GM12878 (cell line): ENCODE measurements around the gene GPR107. TPM values are rescaled to one million over a fixed set of nuclear protein-coding genes. Genes with fewer than 3 reads are reported as not detected.

Experiments
- ASH2L ChIP-seq: fragments of 300-600, 200-600 bp; sonication (generic); IDR thresholded peaks from 2 replicates; pipeline ENCODE4 v1.6.1; 2017; ENCODE audit warnings: low read depth, mild to moderate bottlenecking, borderline replicate concordance
- BRCA1 ChIP-seq: IDR thresholded peaks from 2 replicates; pipeline ENCODE4 v1.6.1; 2011; ENCODE audit warnings: low read depth, low read length, improper control_type of control experiment
- CHD1 ChIP-seq: IDR thresholded peaks from 2 replicates; pipeline ENCODE4 v1.6.1; 2012; ENCODE audit warnings: low read depth, low read length, improper control_type of control experiment
- EGR1 ChIP-seq, 2 experiments: IDR thresholded peaks; 1 replicate in 1 of 2; 2 replicates in 1 of 2; pipeline ENCODE4 v1.6.1; 2011 to 2012; ENCODE audit warnings: low read depth in 2 of 2, low read length in 2 of 2, borderline replicate concordance in 1 of 2, mild to moderate bottlenecking in 1 of 2, moderate library complexity in 1 of 2
- MTA3 ChIP-seq: IDR thresholded peaks from 2 replicates; pipeline ENCODE4 v1.6.1; 2012; ENCODE audit warnings: low read length, inconsistent platforms, borderline replicate concordance
- PAX5 ChIP-seq: IDR thresholded peaks from 2 replicates; pipeline ENCODE4 v1.6.1; 2011; ENCODE audit warnings: low read depth, low read length, borderline replicate concordance
- SMARCA5 ChIP-seq: fragments of 450-650 bp; IDR thresholded peaks from 2 replicates; pipeline ENCODE4 v1.6.1; 2017; ENCODE audit warnings: mild to moderate bottlenecking
- ZNF274 ChIP-seq: IDR thresholded peaks from one replicate; pipeline ENCODE4 v1.8.0; 2011; ENCODE audit not compliant: insufficient read length, insufficient read depth
- polyA plus RNA-seq, 11 experiments: library from polyadenylated mRNA; depleted of rRNA in 4 of 11; unstranded in 6 of 11; stranded (reverse) in 5 of 11; fragments of >200 nt; fragmentation: Nextera tagmentation in 4 of 11; fragmentation: Illumina TruSeq in 1 of 11; extraction: Ambion mirVana in 4 of 11; extraction: Trizol in 1 of 11; gene quantifications; 1 replicate in 1 of 11; 2 replicates in 10 of 11; pipeline versions ENCODE4 v1.2.1 to v1.2.3, GENCODE V29; 2011 to 2016; ENCODE audit warnings: inconsistent platforms in 2 of 11, missing spikeins in 2 of 11, low read depth in 1 of 11
- total RNA-seq, 4 experiments: library from RNA; depleted of rRNA in 3 of 4; stranded (reverse); fragments of >200 nt in 3 of 4; fragmentation: Illumina TruSeq in 1 of 4; extraction: Trizol in 1 of 4; gene quantifications; 2 replicates each; pipeline versions ENCODE4 v1.2.1 to v1.2.3, GENCODE V29; 2013 to 2021
- TF ChIP-seq, protein P1 (sequence below): IDR thresholded peaks from 2 replicates; pipeline ENCODE4 v1.6.1; 2011; ENCODE audit warnings: borderline replicate concordance, low read depth, mild to moderate bottlenecking, moderate library complexity, low read length; ENCODE audit not compliant: insufficient read depth, poor library complexity, severe bottlenecking
- TF ChIP-seq, protein P2 (sequence below): fragments of 450-650 bp; IDR thresholded peaks from 2 replicates; pipeline ENCODE4 v1.6.1; 2014; ENCODE audit warnings: mild to moderate bottlenecking
- TF ChIP-seq, protein P3 (sequence below): IDR thresholded peaks from 2 replicates; pipeline ENCODE4 v1.6.1; 2011; ENCODE audit warnings: mild to moderate bottlenecking, low read depth, low read length, moderate library complexity; ENCODE audit not compliant: insufficient replicate concordance
- TF ChIP-seq, protein P4 (sequence below): IDR thresholded peaks from 2 replicates; pipeline ENCODE4 v1.6.1; 2012; ENCODE audit warnings: low read depth, low read length, improper control_type of control experiment

The GPR107 gene
- total and polyA plus RNA-seq, 10 of the 15 experiments (the other 5 are each of a cell fraction or from before 2014, with no cell fraction given) = 2.7 to 21.4 (median 10.6) TPM

DNA sequence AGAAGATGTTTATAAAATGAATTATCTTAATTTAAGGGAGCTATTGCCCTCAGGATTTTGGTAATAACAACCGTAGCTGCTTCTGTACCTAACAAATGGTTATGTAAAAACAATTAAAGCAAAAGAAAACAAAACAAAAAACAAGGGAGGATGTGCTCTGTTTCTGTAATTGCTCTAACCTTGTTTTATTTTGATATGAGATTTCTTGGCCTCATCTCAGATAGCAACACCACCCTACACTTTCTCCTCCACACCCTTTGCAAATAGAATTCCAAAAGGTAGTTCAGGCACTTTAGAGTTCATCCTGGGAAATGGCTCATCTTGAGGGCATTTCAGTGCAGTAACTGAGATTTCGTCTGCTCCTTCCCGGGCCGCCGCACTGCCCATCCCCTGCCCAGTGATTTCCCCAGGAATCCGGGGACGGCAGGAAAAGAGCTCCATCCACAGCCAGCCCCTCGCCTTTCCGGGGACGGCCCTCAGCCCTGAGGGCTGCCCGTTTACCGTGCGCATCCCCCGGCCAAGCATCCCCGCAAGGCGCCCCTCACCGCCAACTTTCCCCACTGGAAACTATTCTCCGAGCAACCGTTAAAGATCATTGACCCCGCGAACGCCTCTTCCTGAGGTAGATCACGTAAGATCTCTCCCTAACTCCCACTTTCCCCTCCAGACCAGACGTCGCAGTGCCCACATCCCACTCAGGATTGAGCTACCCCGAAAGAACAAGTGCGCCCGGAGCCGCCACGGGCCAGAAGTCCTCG, 11.9 kb upstream of the GPR107 start (continued):
- TF ChIP-seq, protein P1, sequence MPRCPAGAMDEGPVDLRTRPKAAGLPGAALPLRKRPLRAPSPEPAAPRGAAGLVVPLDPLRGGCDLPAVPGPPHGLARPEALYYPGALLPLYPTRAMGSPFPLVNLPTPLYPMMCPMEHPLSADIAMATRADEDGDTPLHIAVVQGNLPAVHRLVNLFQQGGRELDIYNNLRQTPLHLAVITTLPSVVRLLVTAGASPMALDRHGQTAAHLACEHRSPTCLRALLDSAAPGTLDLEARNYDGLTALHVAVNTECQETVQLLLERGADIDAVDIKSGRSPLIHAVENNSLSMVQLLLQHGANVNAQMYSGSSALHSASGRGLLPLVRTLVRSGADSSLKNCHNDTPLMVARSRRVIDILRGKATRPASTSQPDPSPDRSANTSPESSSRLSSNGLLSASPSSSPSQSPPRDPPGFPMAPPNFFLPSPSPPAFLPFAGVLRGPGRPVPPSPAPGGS = no peak
- no peak for TF ChIP-seq CHD1
- TF ChIP-seq, protein P2, sequence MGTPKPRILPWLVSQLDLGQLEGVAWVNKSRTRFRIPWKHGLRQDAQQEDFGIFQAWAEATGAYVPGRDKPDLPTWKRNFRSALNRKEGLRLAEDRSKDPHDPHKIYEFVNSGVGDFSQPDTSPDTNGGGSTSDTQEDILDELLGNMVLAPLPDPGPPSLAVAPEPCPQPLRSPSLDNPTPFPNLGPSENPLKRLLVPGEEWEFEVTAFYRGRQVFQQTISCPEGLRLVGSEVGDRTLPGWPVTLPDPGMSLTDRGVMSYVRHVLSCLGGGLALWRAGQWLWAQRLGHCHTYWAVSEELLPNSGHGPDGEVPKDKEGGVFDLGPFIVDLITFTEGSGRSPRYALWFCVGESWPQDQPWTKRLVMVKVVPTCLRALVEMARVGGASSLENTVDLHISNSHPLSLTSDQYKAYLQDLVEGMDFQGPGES = no peak
- no peak for TF ChIP-seq MTA3
- no peak for TF ChIP-seq PAX5
- no peak for TF ChIP-seq SMARCA5
- TF ChIP-seq ASH2L = no peak
- TF ChIP-seq, protein P3, sequence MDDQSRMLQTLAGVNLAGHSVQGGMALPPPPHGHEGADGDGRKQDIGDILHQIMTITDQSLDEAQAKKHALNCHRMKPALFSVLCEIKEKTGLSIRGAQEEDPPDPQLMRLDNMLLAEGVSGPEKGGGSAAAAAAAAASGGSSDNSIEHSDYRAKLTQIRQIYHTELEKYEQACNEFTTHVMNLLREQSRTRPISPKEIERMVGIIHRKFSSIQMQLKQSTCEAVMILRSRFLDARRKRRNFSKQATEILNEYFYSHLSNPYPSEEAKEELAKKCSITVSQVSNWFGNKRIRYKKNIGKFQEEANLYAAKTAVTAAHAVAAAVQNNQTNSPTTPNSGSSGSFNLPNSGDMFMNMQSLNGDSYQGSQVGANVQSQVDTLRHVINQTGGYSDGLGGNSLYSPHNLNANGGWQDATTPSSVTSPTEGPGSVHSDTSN = no peak
- TF ChIP-seq EGR1 (IDR thresholded peaks at IDR 0.05; ENCODE audit: borderline replicate concordance in 1 of 2, low read depth in 2 of 2, low read length in 2 of 2) = no peak
- no peak for TF ChIP-seq BRCA1
- TF ChIP-seq, protein P4, sequence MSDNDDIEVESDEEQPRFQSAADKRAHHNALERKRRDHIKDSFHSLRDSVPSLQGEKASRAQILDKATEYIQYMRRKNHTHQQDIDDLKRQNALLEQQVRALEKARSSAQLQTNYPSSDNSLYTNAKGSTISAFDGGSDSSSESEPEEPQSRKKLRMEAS = no peak
- TF ChIP-seq ZNF274 = no peak
